ENCODE measurements around the gene PREX1.

PREX1 gene

DNA sequence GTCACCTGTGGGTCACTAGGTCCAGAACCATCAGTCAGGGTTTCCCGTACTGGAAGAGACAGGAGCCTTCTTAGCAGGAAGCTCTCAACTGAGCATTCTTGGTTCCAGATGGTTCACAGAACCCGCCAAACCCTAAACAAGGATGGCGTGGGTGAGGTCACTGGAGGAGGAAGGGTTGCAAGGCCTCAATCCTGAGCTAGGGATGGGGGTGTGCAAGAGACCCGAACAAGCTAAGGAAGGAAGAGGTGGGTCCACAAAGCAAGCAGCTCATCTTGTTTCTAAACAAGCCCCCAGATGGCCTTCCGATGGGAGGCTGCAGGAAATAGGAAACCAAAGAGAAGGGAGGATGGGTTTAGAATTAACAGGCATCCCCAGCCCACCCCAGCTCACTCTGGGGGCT lies 92.7 kb downstream of the PREX1 start:
- no peak for DNase-seq (ENCODE audit: low read depth)

DNA sequence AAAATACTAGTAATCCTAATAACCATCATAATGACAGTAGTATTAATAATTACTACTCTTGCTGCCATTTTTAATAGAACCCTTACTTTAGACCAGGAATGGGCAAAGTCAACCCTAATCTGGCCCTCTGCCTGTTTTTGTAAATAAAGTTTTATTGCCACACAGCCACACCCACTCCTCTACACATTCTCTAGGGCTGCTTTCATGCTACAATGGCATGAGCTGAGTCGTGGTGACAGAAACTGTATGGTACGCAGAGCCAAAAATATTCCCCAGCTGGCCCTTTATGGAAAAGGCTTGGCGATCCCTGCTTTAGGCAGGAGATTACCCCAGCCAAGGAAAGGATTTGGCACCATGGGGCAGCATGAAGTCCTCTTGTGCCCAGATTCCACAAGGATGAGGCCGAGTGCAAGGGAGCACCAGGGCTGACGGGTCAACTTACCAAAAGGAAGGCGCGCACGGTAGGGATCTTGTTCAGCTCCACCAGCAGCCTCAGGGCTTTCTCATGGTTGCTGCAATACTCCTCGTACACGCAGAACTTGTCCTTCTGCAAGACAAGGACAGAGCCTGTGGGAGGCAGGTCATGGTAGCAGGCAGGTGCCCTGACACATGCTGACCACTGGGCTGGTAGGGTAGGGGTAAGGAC lies 93.6 kb downstream of the PREX1 start:
- DNase-seq (ENCODE audit: low read depth): no peak

DNA sequence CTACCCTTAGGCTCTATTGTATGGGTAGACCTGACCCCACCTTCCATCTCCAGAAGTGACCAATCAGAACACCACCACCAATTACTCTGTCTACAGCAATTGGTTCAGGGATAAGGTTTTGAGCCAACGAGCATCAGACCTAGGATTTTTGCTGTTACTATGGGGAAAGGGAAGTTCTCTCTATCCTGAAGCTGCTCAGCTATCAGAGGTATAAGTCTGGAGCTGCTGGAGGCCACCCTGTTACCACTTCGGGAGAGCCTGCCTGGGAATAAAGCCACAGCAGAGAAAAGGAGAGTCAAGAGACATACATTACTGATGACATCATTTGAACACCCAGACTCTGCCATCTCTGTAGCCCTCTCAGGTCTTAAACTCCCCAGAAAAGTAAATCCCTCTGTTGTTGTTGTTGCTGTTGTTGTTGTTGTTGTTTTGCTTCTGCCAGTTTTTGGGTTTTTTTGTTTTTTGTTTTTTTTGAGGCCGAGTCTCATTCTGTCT lies 94.5 kb downstream of the PREX1 start:
- no peak for DNase-seq (ENCODE audit: low read depth)

DNA sequence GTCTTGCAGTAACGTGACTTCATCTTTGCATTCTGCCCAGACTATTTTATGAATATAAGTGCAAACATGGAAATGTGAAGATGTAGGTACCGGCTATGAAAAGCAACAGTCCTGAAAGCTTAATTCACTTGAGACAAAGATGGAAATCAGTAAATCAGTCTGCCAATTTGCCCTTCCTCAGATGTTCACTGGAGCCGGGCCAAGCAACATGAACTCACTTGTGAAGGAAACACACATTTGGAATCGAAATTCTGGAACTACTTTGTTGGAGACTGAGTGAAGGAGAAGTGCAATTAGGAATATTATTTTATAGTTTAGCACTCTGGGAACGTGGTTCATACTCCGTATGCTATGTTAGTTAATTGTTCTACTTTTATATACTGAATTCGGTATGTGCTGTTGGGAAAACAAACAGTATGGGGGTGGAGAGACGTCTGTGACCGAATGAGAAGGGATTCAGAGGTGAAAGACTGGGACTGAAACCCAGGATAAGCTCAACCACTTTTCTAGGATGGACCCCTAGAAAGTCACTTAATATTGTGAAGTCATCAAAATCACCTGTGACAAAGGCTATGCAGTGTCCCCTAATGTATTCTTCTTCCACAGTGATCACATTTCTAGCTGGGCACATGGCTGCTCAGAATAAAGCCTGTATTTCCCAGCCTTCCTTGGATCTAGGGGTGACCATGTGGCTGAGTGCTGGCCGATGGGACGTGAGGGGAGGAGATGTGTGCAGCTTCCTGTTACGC lies 95.5 kb downstream of the PREX1 start:
- DNase-seq (ENCODE audit: low read depth): no peak

DNA sequence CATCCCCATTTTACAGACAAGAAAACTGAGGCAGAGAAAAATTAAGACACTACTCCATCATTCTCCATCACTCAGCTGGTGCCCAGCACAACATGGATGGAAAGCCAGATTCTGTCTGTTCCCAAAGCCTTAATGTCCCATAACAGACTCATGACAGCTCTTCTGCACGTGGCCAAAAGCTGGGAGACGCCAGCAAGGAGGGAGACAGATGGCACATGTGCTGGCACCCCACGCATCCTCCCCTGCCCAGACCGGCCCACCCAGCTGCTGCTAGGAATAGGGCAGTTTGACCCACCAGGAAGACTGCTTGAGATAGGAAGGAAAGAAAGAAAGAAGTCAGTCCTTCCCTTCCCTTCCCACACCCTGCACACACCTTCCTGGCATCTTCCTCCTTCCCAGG lies 96.3 kb downstream of the PREX1 start:
- DNase-seq (ENCODE audit: low read depth): no peak

DNA sequence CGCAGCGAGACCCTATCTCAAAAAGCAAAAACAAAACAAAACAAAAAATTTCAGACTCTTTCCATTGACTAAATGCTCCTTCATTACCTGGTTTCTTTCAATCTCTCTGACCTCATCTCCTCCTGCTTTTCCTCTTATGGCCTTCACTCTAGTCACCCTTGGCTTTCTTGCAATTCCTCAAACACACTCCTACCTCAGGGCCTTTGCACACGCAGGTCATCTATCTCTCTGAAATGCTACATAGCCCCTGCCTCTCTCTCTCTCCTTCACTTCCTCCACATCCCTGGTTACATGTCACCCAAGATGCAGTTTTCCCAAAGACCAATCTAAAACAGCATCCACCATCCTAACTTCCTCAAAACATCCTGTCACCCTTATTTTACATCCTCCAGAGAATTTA lies 96.8 kb downstream of the PREX1 start:
- DNase-seq (ENCODE audit: low read depth): no peak

DNA sequence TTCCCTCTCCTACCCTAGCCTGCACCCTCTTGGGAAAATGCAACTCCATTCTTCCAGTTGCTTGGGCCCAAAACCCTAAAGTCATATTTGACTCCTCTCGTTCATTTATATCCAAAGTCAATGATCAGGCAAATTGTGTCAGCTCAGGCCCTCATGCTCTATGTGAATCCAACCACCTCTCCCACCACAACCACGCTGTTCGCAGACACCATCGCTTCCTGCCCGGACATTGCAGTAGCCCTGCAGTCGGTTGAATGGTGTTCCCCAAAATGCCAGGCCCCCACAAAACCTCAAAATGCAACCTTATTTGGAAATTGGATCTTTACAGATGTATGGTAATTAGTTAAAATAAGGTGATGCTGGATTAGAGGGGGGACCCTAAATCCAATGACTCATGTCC lies 98.3 kb downstream of the PREX1 start:
- DNase-seq (ENCODE audit: low read depth): no peak

DNA sequence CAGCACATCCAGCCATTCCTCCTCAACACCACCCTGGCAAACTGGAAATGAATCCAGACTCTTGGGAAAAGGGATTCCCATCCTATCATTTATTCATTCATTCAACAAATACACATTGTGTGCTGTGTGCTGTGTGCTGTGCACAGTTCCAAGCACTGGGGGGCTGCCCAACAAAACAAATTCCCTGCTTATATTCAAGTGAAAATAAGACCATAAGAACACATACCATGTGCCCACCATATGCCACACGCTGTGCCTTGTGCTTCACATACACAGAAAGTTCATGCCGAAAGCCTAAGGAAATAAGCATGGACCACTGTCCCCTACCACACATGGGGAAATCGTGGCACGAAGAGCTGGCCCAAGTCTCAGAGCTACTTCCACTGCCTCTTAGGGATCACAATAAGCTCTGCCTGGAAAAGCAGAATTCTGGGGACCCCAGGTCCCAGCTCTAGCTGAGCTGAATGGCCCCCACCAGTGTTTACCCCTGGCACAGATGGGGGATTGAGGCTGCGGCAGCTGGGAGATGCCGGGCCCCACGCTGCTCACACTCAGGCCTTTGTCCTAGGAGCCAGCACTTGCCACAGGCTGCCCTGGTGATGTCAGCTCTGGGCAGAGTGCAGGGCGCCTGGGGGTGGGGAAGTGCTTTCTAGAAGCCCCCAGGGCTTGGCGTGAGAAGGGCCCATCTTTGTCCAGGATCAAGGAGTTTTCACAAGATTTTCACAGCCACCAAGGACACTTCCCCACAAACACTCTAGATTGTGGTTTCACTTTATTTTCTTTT lies 99.6 kb downstream of the PREX1 start:
- DNase-seq (ENCODE audit: low read depth): no peak

DNA sequence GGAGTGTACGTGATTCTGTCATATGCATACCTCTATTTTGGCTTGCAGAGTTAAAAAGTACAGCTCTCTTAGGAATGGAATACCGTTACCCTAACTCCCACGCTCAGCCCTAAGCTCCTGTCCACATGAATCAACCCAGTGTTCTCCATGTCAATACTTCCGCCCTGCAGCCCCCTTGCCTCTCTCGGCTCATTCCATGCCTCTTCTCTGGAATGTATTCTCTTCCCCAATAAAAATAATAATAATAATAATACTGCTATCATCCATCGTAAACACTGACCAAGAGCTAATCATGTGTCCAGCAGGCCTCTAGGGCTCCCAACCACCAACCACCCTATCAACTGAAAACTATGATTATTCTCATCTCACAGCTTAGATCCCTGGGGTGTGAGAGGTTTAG lies 100.6 kb downstream of the PREX1 start:
- no peak for DNase-seq (ENCODE audit: low read depth)

DNA sequence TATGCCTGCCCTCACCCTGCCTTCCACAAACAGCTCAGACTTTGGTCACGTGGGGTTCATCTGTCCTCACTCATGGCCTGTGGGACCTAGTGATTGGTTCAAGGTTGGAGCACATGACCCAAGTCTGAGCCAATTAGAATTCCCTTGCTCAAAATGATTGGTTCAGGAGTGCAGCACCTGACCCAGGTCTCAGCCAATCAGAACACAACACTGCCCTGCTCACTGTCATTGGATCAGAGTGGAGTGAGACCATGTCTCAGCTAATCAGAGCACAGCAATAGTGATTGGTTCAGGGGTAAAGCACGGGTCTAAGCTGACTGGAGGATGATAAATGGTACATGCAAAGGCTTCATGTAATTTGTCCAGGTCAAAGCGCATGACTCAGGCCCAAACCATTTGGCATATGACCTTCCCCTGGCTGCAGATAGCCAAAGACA lies 102.2 kb downstream of the PREX1 start:
- DNase-seq (ENCODE audit: low read depth): peak; percentile 82

DNA sequence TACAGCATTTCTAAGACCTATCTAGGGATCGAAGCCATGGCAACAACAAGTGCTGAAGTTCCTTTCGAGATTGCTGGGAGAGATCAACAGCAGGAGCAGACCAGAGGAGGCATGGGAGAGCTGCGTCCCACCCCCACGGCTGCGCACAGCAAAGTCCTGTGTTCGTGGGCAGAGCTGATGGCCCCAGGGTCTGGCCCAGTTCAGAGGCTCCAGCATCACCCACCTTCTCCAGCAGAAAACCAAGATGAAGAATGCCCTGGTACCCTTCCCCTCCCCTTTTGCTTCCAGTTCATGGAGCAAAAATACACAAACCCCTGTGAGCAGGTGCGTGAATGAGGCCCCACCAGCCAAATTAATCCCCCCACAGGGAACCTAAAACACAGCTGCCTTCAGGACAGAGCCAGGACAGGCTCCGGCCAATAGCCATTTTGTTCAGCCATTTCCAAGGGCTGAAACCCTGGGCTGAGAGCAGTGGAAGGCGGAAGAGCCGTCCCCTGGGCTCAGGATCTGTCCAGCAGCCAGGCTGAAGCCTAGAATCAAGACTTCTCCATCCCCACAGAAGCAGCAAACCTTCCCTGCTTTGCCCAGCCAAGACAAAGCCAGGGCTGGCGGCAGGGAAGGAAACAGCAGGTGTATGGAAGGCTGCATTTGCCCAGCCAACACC lies 102.8 kb downstream of the PREX1 start:
- no peak for DNase-seq (ENCODE audit: low read depth)

DNA sequence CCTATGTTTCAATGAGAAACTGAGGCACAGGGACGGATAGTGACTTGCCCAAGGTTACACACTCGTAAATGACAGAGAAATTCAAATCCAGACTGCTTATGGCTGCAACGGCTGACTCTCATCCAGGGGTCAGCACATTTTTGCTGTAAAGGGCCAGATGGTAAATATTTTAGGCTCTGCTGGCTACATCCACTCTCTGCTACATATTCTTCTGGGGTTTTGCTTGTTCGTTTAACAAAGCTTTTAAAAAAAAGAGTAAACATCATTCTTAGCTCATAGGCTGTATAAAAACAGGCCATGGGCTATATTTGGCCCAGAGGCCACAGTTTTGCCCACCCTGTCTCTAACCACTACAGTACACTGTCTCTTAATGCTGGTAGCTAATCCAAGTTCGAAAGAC lies 103.4 kb downstream of the PREX1 start:
- DNase-seq (ENCODE audit: low read depth): no peak

DNA sequence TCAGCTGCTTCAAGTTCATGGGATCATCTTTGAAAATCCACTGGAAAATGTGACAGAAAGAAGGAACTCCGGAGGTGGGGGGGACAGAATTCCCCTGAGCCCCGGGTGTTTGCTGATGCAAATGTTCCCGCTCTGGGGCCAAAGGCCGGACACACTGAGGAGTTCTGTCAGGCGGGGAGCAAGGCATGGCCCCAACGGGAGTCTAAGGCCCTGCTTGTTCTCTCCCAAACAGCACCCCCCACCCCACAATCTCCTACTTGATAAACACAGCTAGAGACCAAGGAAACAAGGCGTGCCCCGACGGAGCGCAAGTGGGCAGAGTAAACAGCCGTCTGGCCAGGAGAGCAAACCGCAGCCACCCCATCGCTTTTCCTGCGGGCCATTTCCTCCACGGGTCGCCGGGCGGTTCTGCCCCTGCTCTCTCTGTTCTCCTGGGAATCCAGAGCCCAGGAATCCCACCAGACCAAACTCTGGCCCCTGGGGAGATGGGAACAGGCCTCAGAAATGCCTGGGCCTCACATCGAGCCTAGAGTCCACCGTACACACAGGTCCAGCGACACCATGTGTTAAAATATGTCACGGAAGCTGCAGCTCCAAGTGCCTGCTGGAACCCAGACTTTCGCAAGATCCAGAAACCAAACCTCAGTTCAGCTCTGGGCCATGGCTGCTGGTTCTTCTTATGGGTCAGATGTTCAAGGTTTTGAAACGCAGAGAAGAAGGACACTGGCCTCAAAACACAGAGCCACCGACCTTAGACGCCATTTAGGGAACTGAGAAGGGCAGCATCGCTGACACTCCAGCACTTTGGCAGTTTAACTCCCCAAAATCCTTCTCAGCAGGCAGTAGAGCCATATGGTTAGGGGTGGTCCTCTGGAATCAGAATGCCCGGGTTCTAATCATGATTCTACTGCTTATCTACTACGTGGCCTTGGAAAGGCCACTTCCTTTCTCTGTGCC lies 104.2 kb downstream of the PREX1 start:
- DNase-seq (ENCODE audit: low read depth): no peak

DNA sequence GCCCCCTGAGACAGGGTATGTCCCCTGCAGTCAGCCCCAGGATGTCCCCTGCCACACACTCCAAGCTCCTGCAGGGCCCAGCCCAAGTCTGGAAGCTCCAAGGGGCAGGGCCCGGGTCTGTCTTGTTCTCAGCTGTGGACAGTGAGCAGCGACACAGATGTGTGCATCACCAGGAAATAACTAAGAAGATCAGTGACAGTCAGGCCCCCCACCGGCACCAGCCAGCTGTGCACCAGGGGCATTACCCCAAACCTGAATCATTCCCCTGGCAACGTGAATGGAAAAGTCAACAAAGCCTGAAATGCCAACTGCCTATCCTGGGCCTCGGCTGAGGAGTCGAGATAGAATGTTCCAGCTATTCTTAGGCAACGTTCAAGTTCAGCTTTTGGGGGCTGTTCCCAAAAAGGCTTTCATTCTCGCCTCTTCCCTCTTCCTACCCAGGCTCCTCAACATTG lies 105.0 kb downstream of the PREX1 start:
- no peak for DNase-seq (ENCODE audit: low read depth)

DNA sequence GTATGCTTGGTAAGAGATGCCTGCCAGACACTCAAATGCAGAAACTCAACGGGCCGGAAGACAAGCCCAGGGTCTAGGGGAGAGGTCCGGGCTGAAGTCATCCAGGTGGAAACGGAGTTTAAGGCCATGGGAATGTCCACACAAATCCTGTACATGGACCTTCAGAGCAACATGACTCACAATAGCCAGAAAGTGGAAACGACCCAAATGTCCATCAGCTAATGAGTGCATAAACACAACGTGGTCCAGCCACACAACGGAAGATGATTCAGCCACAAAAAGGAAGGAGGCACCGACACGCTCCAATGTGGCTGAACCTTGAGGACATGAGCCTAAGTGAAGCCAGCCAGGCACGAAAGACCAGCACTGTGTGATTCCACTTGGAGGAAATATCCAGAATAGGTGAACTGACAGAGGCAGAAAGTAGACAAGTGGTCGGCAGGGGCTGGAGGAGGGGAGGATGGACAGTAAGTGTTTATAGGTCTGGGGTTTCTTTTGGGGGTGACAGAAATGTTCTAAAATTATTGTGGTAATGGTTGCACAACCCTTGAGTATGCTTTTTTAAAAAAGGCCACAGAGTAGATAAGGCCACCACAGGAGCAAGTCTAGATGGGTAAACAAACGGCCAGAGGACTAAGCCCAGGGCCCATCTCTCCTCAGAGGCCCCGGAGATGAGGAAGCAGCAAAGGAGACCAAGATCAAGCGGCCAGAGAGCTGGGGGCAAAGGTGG lies 105.6 kb downstream of the PREX1 start:
- no peak for DNase-seq (ENCODE audit: low read depth)

DNA sequence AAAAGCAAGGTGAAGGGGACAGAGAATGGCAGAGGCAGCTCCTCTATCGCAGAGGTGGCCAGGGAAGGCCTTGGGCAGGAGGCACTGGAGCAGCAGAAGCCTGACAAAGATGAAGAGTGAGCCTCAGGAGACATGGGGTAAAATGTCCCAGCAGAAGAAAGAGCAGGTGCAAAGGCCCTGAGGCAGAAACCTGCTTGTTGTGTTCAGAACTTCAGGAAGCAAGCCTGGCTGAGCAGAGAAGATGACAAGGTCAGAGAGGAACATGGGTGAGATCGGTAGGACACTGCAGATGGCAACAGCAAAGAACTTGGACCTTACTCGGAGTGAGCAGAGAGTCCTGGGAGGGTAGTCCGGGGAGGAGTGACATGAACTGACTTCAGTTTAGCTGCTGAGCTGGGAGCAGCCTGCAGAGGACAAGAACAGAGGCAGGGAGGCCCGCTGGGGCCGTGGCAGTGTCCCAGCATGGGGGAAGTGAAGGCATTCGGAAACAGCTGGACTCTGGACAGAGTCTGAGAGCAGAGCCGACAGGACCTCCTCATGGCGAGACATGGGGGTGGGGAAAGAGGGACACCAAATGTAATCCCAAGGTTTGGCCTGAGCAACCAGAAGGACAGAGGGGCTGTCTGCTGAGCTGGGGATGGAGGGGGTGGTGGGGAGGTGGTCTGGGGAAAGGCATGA lies 106.3 kb downstream of the PREX1 start:
- DNase-seq (ENCODE audit: low read depth): no peak

DNA sequence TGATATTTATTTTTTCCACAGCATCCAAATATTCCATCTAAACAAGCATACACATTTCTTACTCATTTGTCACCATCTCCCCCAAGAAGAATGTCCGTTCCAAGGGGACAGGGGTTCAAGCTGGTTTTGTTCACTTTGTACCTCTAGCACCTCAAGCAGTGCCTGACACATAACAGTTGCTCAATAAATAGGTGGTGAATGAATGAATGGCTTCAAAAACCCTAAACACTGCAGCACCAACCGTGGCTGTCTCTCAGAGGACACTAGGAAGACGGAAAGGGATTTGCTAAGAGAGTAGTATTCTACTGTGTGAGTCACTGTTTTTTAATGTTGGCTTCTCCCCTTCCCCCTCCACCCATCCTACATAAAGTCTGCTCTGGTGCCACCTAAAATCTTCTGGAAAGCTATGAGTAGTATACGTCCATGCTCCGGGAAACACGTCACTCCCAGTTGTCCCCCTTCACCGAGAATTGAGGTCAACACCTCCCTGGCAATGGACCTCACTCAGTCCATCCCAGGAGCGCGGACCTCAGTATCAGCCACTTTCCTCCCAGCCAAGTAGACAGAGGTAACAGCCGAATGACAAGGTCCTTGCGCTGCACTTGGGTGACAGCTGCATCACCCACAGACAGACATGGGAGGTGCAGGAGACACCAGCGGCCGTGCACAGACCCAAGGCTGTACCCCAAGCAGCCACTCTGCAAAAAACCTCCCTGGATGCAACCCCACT lies 107.4 kb downstream of the PREX1 start:
- DNase-seq (ENCODE audit: low read depth): no peak

DNA sequence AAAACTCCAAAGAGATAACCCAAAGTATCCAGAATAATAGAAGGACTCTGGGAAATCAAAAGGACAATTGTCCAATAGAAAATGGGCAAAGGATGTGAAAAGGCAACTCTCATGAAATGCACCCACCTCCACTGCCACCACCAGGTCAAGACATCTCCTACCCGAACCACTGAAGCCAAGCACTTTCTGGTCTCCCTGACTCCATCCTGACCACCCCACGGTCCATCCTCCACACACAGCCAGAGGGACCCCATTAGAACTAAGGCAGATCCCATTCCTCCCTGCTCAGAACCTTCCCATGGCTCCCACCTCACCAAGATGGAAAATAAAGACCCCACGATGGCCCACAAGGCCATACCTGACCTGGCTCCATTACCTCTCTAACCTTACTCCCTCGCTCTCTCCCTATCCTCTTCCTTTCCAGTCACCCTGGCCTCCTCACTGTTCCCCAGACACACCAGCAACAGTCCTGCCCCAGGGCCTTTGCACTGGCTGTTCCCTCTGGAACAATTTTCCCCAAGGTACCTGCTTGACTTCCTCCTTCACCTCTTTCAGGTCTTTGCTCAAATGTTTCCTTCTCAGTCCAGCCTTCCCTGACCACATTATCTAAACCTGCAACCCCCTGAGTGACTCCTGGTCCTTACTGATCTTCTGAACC lies 108.1 kb downstream of the PREX1 start:
- DNase-seq (ENCODE audit: low read depth): no peak

All from HS-5 (cell line).